H9 (cell line): ENCODE results near the gene PFN1. TPM values are rescaled to one million over a fixed set of nuclear protein-coding genes. Genes with fewer than 3 reads are reported as not detected.

Experiments
- DNase-seq: peaks from one replicate; pipeline ENCODE4 v3.0.0-alpha.2; 2017
- H2AFZ ChIP-seq: one replicate; pipeline ENCODE4 v1.6.1; 2013; ENCODE audit warnings: mild to moderate bottlenecking, low read length, control low read depth, moderate library complexity
- H2AK5ac ChIP-seq: 2 replicates; pipeline ENCODE4 v1.6.1; 2013; ENCODE audit warnings: low read length, control low read depth, mixed read lengths; ENCODE audit not compliant: insufficient read length
- H2BK120ac ChIP-seq: one replicate; pipeline ENCODE4 v1.6.1; 2013; ENCODE audit warnings: low read depth, mild to moderate bottlenecking, low read length, control low read depth, inconsistent platforms; ENCODE audit not compliant: poor library complexity, severe bottlenecking
- H2BK12ac ChIP-seq: 2 replicates; pipeline ENCODE4 v1.6.1; 2013; ENCODE audit warnings: low read length, control low read depth, mixed read lengths, low read depth; ENCODE audit not compliant: insufficient read length
- H2BK15ac ChIP-seq: 2 replicates; pipeline ENCODE4 v1.6.1; 2013; ENCODE audit warnings: low read depth, low read length, control low read depth
- H2BK20ac ChIP-seq: one replicate; pipeline ENCODE4 v1.6.1; 2013; ENCODE audit warnings: low read depth, mild to moderate bottlenecking, low read length, control low read depth, inconsistent platforms; ENCODE audit not compliant: poor library complexity, severe bottlenecking
- H2BK5ac ChIP-seq: 2 replicates; pipeline ENCODE4 v1.6.1; 2013; ENCODE audit warnings: low read length, control low read depth, mixed read lengths; ENCODE audit not compliant: insufficient read length
- H3K14ac ChIP-seq: 2 replicates; pipeline ENCODE4 v1.6.1; 2013; ENCODE audit warnings: low read length, control low read depth; ENCODE audit not compliant: insufficient read depth
- H3K18ac ChIP-seq: 2 replicates; pipeline ENCODE4 v1.6.1; 2013; ENCODE audit warnings: low read depth, mild to moderate bottlenecking, mixed read lengths, low read length, control low read depth; ENCODE audit not compliant: insufficient read length
- H3K23ac ChIP-seq: 2 replicates; pipeline ENCODE4 v1.6.1; 2013; ENCODE audit warnings: low read length, control low read depth, mixed read lengths, low read depth; ENCODE audit not compliant: insufficient read length
- H3K23me2 ChIP-seq: 2 replicates; pipeline ENCODE4 v1.6.1; 2013; ENCODE audit warnings: low read depth, mild to moderate bottlenecking, mixed read lengths, low read length, control low read depth; ENCODE audit not compliant: insufficient read length, poor library complexity, severe bottlenecking
- H3K27ac ChIP-seq: 2 replicates; pipeline ENCODE4 v1.5.1; 2013; ENCODE audit warnings: low read length, control low read depth, mixed read lengths, low read depth; ENCODE audit not compliant: insufficient read length
- H3K27me3 ChIP-seq: 2 replicates; pipeline ENCODE4 v1.6.1; 2013; ENCODE audit warnings: low read length, control low read depth, inconsistent platforms; ENCODE audit not compliant: insufficient read depth
- H3K4ac ChIP-seq: 2 replicates; pipeline ENCODE4 v1.6.1; 2013; ENCODE audit warnings: low read depth, mild to moderate bottlenecking, control low read depth, inconsistent platforms, low read length, moderate library complexity
- H3K4me1 ChIP-seq: 2 replicates; pipeline ENCODE4 v1.6.1; 2013; ENCODE audit warnings: low read length, control low read depth, inconsistent platforms; ENCODE audit not compliant: insufficient read depth
- H3K4me2 ChIP-seq: 2 replicates; pipeline ENCODE4 v1.6.1; 2013; ENCODE audit warnings: low read length, control low read depth, mixed read lengths; ENCODE audit not compliant: insufficient read length, insufficient read depth
- H3K56ac ChIP-seq: 2 replicates; pipeline ENCODE4 v1.6.1; 2013; ENCODE audit warnings: low read depth, mild to moderate bottlenecking, mixed read lengths, low read length, control low read depth; ENCODE audit not compliant: insufficient read length
- H3K79me1 ChIP-seq: 2 replicates; pipeline ENCODE4 v1.6.1; 2013; ENCODE audit warnings: low read depth, mild to moderate bottlenecking, moderate library complexity, low read length, control low read depth, inconsistent platforms; ENCODE audit not compliant: insufficient read depth, poor library complexity, severe bottlenecking
- H3K79me2 ChIP-seq: 2 replicates; pipeline ENCODE4 v1.6.1; 2013; ENCODE audit warnings: low read length, control low read depth, inconsistent platforms; ENCODE audit not compliant: insufficient read depth
- H3K9ac ChIP-seq: 2 replicates; pipeline ENCODE4 v1.6.1; 2013; ENCODE audit warnings: low read length, control low read depth, mixed read lengths; ENCODE audit not compliant: insufficient read length; ENCODE audit errors: extremely low read depth
- H3K9me3 ChIP-seq: one replicate; pipeline ENCODE4 v1.6.1; 2013; ENCODE audit warnings: low read depth, low read length, inconsistent platforms; ENCODE audit not compliant: control insufficient read depth
- H3T11ph ChIP-seq: one replicate; pipeline ENCODE4 v1.6.1; 2013; ENCODE audit warnings: mild to moderate bottlenecking, low read length, control low read depth, inconsistent platforms
- H4K20me1 ChIP-seq: one replicate; pipeline ENCODE4 v1.6.1; 2013; ENCODE audit not compliant: control insufficient read depth, insufficient read length, insufficient read depth
- H4K5ac ChIP-seq: 2 replicates; pipeline ENCODE4 v1.6.1; 2013; ENCODE audit warnings: low read depth, mild to moderate bottlenecking, mixed read lengths, low read length, control low read depth; ENCODE audit not compliant: insufficient read length
- H4K8ac ChIP-seq: replicated peaks from 2 replicates; pipeline ENCODE4 v1.6.1; 2013; ENCODE audit warnings: low read length, control low read depth, mixed read lengths, low read depth; ENCODE audit not compliant: insufficient read length
- H4K91ac ChIP-seq: 2 replicates; pipeline ENCODE4 v1.6.1; 2013; ENCODE audit warnings: low read depth, mild to moderate bottlenecking, moderate library complexity, mixed read lengths, low read length, control low read depth; ENCODE audit not compliant: insufficient read length
- H3K27ac Mint-ChIP-seq, 3 experiments: 2 replicates in 2 of 3; 3 replicates in 1 of 3; pipeline ENCODE4 v1.8.0; 2020 to 2021; ENCODE audit warnings: mixed read lengths in 3 of 3, mild to moderate bottlenecking in 1 of 3, moderate library complexity in 1 of 3
- H3K27me3 Mint-ChIP-seq: 2 replicates; pipeline ENCODE4 v1.8.0; 2021; ENCODE audit warnings: low read depth, mild to moderate bottlenecking, moderate library complexity, mixed read lengths
- H3K36me3 Mint-ChIP-seq, 3 experiments: 2 replicates in 2 of 3; 3 replicates in 1 of 3; pipeline ENCODE4 v1.8.0; 2020 to 2021; ENCODE audit warnings: low read depth in 3 of 3, mixed read lengths in 3 of 3; ENCODE audit not compliant: insufficient read depth in 1 of 3
- H3K4me1 Mint-ChIP-seq, 2 experiments: 2 replicates each; pipeline ENCODE4 v1.8.0; 2020; ENCODE audit warnings: mixed read lengths in 2 of 2
- H3K4me3 Mint-ChIP-seq, 2 experiments: 2 replicates in 1 of 2; 3 replicates in 1 of 2; pipeline ENCODE4 v1.8.0; 2020 to 2021; ENCODE audit warnings: mild to moderate bottlenecking in 2 of 2, mixed read lengths in 2 of 2, moderate library complexity in 1 of 2
- H3K9me3 Mint-ChIP-seq, 2 experiments: 2 replicates in 1 of 2; 3 replicates in 1 of 2; pipeline ENCODE4 v1.8.0; 2020; ENCODE audit warnings: mild to moderate bottlenecking in 2 of 2, mixed read lengths in 2 of 2, moderate library complexity in 1 of 2
- WGBS: extraction: QIAGEN DNeasy Blood & Tissue Kit; methylation state at CpG from one replicate; pipeline ENCODE4 v1.1.7; 2013; ENCODE audit warnings: missing lambda C conversion rate, low lambda C conversion rate, mixed read lengths; ENCODE audit not compliant: insufficient read length; ENCODE audit errors: extremely low coverage; 5-methylcytosine and 5-hydroxymethylcytosine counted together
- total RNA-seq: library from RNA; stranded (reverse); gene quantifications from 2 replicates; pipeline ENCODE4 v1.2.1, GENCODE V29; 2021
- TF ChIP-seq, protein P1 (sequence below): fragments of 200-600 bp; sonication (generic); conservative IDR thresholded peaks from 3 replicates; pipeline ENCODE4 v1.8.0; 2021; ENCODE audit warnings: antibody characterized with exemption, mild to moderate bottlenecking

The PFN1 gene
- total RNA-seq, 1 experiment from 2014 or later = 1,149 TPM

DNA sequence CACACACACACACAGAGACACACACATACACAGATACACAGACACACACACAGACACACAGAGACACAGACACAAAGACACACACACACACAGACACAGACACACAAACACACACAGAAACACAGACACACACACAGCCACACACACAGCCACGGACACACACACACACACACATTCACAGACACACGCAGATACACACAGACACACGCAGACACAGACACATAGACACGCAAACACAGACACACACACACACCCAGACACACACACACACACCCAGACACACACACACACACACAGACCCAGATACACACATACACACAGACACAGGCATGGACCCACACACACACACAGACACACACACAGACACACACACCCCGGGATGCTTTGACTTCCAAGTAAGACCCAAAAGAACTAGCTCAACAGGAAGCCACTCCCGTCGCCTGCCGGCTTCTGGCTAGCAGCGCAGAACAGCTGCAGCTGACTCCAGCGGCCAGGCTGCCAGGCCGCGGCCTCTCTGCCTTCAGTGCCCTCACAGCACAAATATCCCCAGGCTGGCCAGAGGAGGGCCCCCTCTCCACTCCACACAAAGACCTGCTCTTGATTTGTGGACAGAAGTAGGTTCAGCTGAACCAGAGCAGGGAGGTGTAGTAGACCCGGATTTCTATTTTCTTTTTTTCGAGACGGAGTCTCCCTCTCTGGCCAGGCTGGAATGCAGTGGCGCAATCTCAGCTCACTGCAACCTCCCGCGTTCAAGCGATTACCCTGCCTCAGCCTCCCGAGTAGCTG lies 39.4 kb downstream of the PFN1 start:
- H2BK15ac ChIP-seq = no peak overlapping the region
- H2BK12ac ChIP-seq = no peak overlapping the region
- no peak overlapping the region for H2AFZ ChIP-seq
- Mint-ChIP-seq H3K27me3 (peaks cover 16% of the 10 kb centered on the region), H3K4me3 (no peak overlapping the region), H3K36me3 (no peaks in the 10 kb centered on the region), H3K27ac (no peak overlapping the region), H3K9me3 (no peaks in the 10 kb centered on the region), H3K4me1 (peaks cover 5 to 7% of the 10 kb centered on the region in 2 experiments; a peak in 2 of 4 replicates)
- no peak overlapping the region for H4K5ac ChIP-seq
- no peak overlapping the region for H3K56ac ChIP-seq
- DNase-seq = peak; percentile 98
- WGBS = no CpG with 5 or more reads among the region's 20 CpGs
- no peak overlapping the region for H3K14ac ChIP-seq
- no peak overlapping the region for H2BK20ac ChIP-seq
- H3K23ac ChIP-seq = no peak overlapping the region
- no peak overlapping the region for H3K18ac ChIP-seq
- no peak overlapping the region for H2AK5ac ChIP-seq
- no peak overlapping the region for H3K4ac ChIP-seq
- no peak overlapping the region for H2BK120ac ChIP-seq
- TF ChIP-seq, protein P1, sequence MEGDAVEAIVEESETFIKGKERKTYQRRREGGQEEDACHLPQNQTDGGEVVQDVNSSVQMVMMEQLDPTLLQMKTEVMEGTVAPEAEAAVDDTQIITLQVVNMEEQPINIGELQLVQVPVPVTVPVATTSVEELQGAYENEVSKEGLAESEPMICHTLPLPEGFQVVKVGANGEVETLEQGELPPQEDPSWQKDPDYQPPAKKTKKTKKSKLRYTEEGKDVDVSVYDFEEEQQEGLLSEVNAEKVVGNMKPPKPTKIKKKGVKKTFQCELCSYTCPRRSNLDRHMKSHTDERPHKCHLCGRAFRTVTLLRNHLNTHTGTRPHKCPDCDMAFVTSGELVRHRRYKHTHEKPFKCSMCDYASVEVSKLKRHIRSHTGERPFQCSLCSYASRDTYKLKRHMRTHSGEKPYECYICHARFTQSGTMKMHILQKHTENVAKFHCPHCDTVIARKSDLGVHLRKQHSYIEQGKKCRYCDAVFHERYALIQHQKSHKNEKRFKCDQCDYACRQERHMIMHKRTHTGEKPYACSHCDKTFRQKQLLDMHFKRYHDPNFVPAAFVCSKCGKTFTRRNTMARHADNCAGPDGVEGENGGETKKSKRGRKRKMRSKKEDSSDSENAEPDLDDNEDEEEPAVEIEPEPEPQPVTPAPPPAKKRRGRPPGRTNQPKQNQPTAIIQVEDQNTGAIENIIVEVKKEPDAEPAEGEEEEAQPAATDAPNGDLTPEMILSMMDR = peak; percentile 86
- no peak overlapping the region for H2BK5ac ChIP-seq
- no peaks in the 10 kb centered on the region for H3K23me2 ChIP-seq
- H3K27ac ChIP-seq = no peak overlapping the region
- no peaks in the 10 kb centered on the region for H4K20me1 ChIP-seq
- no peaks in the 10 kb centered on the region for H3K27me3 ChIP-seq
- no peaks in the 10 kb centered on the region for H3K9me3 ChIP-seq
- no peak overlapping the region for H4K8ac ChIP-seq
- H3K4me2 ChIP-seq = no peak overlapping the region
- no peak overlapping the region for H3K9ac ChIP-seq
- no peak overlapping the region for H3T11ph ChIP-seq
- no peaks in the 10 kb centered on the region for H3K79me1 ChIP-seq
- H3K79me2 ChIP-seq = no peaks in the 10 kb centered on the region
- H4K91ac ChIP-seq = no peak overlapping the region
- no peaks in the 10 kb centered on the region; the same call in 1 of the 2 replicates for H3K4me1 ChIP-seq
